ENCODE measurements around the gene FER.

FER gene

DNA sequence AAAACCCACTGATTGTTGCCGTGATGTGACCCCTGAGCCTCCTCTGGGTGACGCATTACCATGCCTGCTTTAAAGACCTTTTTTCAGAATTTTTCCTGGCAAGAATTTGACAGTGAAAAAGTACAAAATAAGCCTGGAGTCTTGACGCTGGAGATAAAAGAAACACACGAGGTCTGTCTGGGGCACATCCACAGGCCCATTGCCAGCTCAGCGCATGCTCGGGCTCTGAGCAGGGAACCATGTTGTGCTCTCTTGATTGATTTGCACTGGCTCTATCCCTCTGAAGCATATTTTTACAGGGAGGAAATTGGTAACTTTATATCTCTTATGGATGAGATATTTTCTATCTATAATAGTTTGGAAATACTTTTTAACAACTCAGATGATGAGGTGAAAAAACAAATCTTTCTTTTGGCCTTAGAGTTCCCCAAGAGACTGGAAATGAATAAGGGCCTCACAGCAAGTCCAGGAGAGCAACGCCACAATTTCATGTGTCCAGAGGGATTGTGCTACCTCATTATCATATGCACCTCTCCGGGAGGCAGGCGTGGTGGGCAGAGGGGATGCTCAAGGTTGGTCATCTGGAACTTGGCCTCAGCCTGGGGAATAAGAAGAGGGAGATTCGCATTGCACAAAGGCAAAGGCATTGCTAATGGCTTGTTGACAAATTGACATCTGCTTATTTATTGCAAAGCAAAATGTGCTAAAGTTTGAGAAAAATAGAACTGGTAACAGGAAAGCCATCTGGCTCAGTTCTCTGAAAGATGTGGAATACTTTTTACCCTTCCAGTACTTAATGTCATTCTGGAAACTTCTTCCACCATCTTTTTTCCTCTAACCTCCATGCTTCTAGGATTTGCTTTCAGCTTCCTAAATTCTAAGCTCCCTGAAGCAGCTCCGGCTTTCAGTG lies 478.3 kb downstream of the FER start:
- no peak for DNase-seq (ENCODE audit: low read depth in 1 of 2, low spot score in 1 of 2)

DNA sequence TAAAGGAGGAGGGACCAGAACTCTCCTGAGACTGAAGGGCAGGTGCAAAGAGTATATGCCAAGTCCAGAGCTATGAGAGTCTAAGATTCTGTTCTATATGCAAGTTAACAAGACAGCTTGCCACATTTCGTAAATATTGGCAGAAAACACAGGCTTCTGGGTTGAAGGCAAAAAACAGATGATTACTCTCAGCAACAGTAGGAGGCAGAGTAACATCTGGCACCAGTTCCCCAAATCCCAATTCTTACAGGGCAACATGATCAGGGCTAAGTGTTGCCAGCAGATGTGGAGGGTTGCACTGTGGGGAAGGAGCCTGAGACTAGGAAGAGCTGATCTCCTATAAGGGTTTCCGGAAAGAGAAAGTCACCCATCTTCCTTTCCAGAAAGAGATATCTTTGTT lies 482.7 kb downstream of the FER start:
- no peak for DNase-seq (ENCODE audit: low read depth in 1 of 2, low spot score in 1 of 2)

DNA sequence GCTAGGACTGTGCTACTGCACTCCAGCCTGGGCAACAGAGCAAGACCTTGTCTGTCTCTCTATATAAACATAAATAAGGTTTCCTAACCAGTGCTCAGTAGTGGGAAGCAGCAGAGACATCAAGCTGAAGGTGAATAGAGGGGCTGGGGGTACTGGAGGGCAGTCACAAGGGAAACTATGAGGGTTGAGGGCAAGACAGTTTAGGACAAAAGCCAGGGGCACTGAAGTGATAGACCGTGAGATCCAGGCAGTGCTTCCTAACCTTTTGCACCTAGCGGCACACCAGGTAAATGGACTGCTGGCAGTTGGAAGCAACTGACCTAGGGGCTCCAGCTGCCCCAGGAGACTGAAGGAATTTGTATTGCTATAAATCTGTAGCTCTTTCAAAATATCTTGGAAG lies 483.6 kb downstream of the FER start:
- DNase-seq (ENCODE audit: low read depth in 1 of 2, low spot score in 1 of 2): no peak

DNA sequence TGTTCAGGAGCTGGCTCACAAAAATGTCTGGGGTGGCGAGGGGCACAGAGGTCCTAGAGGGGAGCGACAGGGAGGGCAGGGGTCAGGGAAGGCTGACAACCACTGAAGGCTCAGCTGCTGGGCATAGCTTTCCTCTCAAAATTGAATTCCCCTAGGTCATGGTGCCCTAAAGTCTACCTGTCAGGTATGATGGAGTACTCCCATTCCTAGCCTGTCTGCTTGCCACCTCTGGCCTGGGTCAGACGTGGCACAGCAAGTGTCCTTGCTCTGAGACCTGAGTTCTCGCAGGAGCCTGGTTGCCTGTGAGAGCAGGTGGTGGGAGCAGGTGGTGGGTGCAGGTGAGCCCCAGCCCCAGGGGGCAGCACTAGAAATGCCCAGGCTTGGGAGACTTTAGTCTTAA lies 486.7 kb downstream of the FER start:
- DNase-seq (ENCODE audit: low read depth in 1 of 2, low spot score in 1 of 2): no peak

DNA sequence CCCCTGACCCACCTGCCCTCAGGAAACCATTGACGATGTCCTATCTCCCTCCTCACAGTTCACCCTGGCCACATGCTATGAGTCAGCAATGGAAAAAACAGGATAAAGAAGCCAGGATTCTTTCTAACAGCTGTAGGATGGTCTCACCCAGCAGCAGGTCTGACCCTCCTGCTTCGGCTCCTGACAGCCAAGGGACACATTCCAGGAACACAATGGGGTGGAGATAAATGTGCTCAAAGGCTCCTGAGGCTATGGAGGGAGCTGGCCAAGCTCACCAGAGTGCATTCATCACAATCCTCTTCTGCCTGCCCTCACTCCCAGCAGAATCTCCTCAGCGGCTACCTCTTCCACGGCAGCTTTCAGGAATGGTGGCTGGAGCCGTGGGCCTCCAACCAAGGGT lies 491.8 kb downstream of the FER start:
- DNase-seq (ENCODE audit: low read depth in 1 of 2, low spot score in 1 of 2): no peak

DNA sequence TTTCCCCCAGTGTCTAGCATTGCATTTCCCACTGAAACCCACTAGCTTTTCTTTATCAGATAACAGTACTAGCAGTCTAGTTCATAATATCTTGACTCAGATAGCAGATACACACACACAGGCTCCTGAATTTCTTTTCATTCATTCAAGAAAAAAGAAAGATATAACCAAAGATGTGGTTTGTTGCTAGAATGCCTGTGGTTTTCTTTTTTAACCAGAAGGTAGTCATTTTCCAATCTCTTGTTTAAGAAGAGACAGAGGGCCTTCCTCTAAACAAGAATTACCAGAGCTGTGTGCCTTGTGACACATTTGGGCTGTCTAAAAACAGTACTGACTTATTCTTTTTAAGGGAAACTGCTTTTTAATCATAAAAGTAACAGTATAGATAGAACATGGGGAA lies 494.8 kb downstream of the FER start:
- no peak for DNase-seq (ENCODE audit: low read depth in 1 of 2, low spot score in 1 of 2)

DNA sequence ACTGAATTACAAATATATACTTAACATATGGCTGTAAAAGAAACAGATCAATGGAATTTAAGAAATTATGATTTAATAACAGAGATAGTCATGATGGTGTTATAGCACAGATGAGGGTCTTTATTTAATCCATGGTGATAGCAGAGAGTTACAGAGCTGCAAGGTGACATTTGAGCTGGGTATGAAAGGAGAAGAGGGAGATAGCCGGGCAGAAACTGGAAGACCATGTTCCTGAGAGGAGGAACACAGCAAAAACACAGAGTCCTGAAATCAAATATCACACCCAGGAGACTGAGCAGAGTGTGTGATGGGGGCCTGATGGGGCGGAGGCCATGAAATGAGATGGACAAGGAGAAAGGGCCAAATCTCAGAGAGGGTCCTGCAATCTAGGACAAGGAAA lies 498.7 kb downstream of the FER start:
- no peak for DNase-seq (ENCODE audit: low read depth in 1 of 2, low spot score in 1 of 2)

Measured in activated T-helper 1 cell treated with anti-CD3 and anti-CD28 coated beads, Interleukin-2, amount 50 U/mL, for 16 hours (primary cell).